Caco-2 (cell line): Measurements from ENCODE around the gene SOBP. TPM values are rescaled to one million over a fixed set of nuclear protein-coding genes. Genes with fewer than 3 reads are reported as not detected.

Experiments
- BruUV-seq: library from RNA; stranded (reverse); fragments of 400-500 nt; replicated peaks from 2 replicates; lab custom pipeline; 2021; lab: Mats Ljungman, UMichigan
- CTCF ChIA-PET: fragments of 300-600 bp; sonication (Branson Sonifier 250); formaldehyde crosslinking; loops from one replicate; lab custom pipeline; 2022; ENCODE audit warnings: antibody characterized with exemption; lab: Charles Lee
- POLR2A ChIA-PET: fragments of 300-600 bp; sonication (Branson Sonifier 250); formaldehyde crosslinking; loops from one replicate; lab custom pipeline; 2022; ENCODE audit warnings: antibody characterized with exemption; lab: Charles Lee
- DNase-seq, 2 experiments: peaks; one replicate each; pipeline versions ENCODE4 v3.0.0 to v3.0.0-alpha.2; 2020 to 2022
- H3K27me3 ChIP-seq: replicated peaks from 2 replicates; pipeline ENCODE4 v1.6.0; 2011; ENCODE audit warnings: low read length; ENCODE audit not compliant: control insufficient read depth, insufficient read depth
- H3K36me3 ChIP-seq: 2 replicates; pipeline ENCODE4 v1.5.1; 2011; ENCODE audit warnings: low read length; ENCODE audit not compliant: control insufficient read depth, insufficient read depth
- H3K4me1 ChIP-seq: fragments of 250-450 bp; sonication (Bioruptor Pico); 2 replicates; pipeline ENCODE4 v1.5.1; 2020; ENCODE audit warnings: mild to moderate bottlenecking
- H3K4me3 ChIP-seq: 2 replicates; pipeline ENCODE4 v1.5.1; 2011; ENCODE audit warnings: low read depth, mild to moderate bottlenecking, control low read depth, low read length
- H3K9me3 ChIP-seq: fragments of 250-450 bp; sonication (Bioruptor Pico); 2 replicates; pipeline ENCODE4 v1.5.1; 2020; ENCODE audit warnings: mild to moderate bottlenecking, moderate library complexity
- H3K27ac Mint-ChIP-seq: one replicate; pipeline ENCODE4 v1.8.0; 2022; ENCODE audit warnings: mixed read lengths; ENCODE audit not compliant: unreplicated experiment
- H3K27me3 Mint-ChIP-seq: one replicate; pipeline ENCODE4 v1.8.0; 2022; ENCODE audit warnings: mixed read lengths; ENCODE audit not compliant: insufficient read depth, unreplicated experiment
- H3K36me3 Mint-ChIP-seq: one replicate; pipeline ENCODE4 v1.8.0; 2022; ENCODE audit warnings: mild to moderate bottlenecking, mixed read lengths; ENCODE audit not compliant: insufficient read depth, unreplicated experiment
- H3K4me1 Mint-ChIP-seq: one replicate; pipeline ENCODE4 v1.8.0; 2022; ENCODE audit warnings: low read depth, mixed read lengths; ENCODE audit not compliant: unreplicated experiment
- H3K4me3 Mint-ChIP-seq: one replicate; pipeline ENCODE4 v1.8.0; 2022; ENCODE audit warnings: mild to moderate bottlenecking, moderate library complexity, mixed read lengths; ENCODE audit not compliant: unreplicated experiment
- H3K9me3 Mint-ChIP-seq: one replicate; pipeline ENCODE4 v1.8.0; 2022; ENCODE audit warnings: mixed read lengths; ENCODE audit not compliant: unreplicated experiment
- CTCF ChIP-seq, 2 experiments: fragments of 200-600 bp in 1 of 2; IDR thresholded peaks; 1 replicate in 1 of 2; 2 replicates in 1 of 2; pipeline versions ENCODE4 v1.5.1 to v1.8.0; 2011 to 2022; ENCODE audit warnings: antibody characterized with exemption in 1 of 2, control low read depth in 1 of 2, inconsistent platforms in 1 of 2, low read depth in 1 of 2, low read length in 1 of 2, mild to moderate bottlenecking in 1 of 2, moderate library complexity in 1 of 2; ENCODE audit not compliant: insufficient read depth in 1 of 2, severe bottlenecking in 1 of 2, unreplicated experiment in 1 of 2
- intact Hi-C: fragments of 100-400 bp; cut with micrococcal nuclease; formaldehyde crosslinking; loops from one replicate; pipeline ENCODE4 v1.10.0; 2022; ENCODE audit not compliant: unreplicated experiment
- total RNA-seq: library from RNA; stranded (reverse); gene quantifications from 2 replicates; pipeline ENCODE4 v1.2.3, GENCODE V29; 2022

SOBP gene
- total RNA-seq, 1 experiment from 2014 or later = not detected

DNA sequence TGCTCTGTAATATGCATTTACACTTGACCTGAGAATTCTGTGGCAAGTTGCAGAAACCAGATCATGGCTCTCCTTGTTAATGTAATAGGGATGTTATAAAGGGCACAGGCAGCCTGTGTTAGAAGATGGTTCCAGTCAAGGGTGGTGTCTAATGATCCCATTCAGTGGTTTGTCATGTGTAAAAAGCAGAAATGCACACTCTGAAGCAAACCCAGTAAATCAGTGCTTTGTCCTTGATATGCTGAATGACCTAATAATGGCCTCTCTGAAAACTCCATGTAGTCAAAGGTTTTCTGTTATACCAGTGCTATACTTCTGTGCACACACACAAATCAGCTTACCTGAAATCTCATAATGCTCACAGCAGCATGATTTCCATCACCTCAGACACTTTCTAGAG, 66.2 kb downstream of the SOBP start:
- H3K9me3 Mint-ChIP-seq = no peaks in the 10 kb centered on the region
- H3K4me1 Mint-ChIP-seq = no peaks in the 10 kb centered on the region
- H3K27me3 ChIP-seq = no peaks in the 10 kb centered on the region
- no peak overlapping the region for H3K4me3 Mint-ChIP-seq
- BruUV-seq = no TSS peak
- H3K4me1 ChIP-seq = no peaks in the 10 kb centered on the region
- POLR2A ChIA-PET = no interaction called here
- H3K4me3 ChIP-seq = no peak overlapping the region
- H3K27me3 Mint-ChIP-seq = no peaks in the 10 kb centered on the region
- no peaks in the 10 kb centered on the region for H3K36me3 Mint-ChIP-seq
- intact Hi-C loops = no loop called here
- no peak overlapping the region for H3K27ac Mint-ChIP-seq
- TF ChIP-seq CTCF (IDR thresholded peaks at IDR 0.05; ENCODE audit: insufficient read depth in 1 of 2, low read depth in 1 of 2, low read length in 1 of 2, severe bottlenecking in 1 of 2, unreplicated experiment in 1 of 2) = no peak
- no peak for DNase-seq
- H3K36me3 ChIP-seq = no peaks in the 10 kb centered on the region
- H3K9me3 ChIP-seq = no peaks in the 10 kb centered on the region
- CTCF ChIA-PET = no interaction called here

GRCh38 chr6:107557698-107558097, 67.8 kb downstream of the SOBP start:
- Mint-ChIP-seq H3K36me3 (no peaks in the 10 kb centered on the region), H3K27ac (no peak overlapping the region), H3K4me1 (no peaks in the 10 kb centered on the region), H3K4me3 (no peak overlapping the region), H3K9me3 (no peaks in the 10 kb centered on the region), H3K27me3 (peaks cover 3% of the 10 kb centered on the region)
- H3K27me3 ChIP-seq = no peaks in the 10 kb centered on the region
- no peak for DNase-seq
- no peaks in the 10 kb centered on the region for H3K9me3 ChIP-seq
- H3K4me3 ChIP-seq = no peak overlapping the region
- intact Hi-C loops = no loop called here
- POLR2A ChIA-PET = no interaction called here
- H3K4me1 ChIP-seq = no peaks in the 10 kb centered on the region
- TF ChIP-seq CTCF (IDR thresholded peaks at IDR 0.05; ENCODE audit: insufficient read depth in 1 of 2, low read depth in 1 of 2, low read length in 1 of 2, severe bottlenecking in 1 of 2, unreplicated experiment in 1 of 2) = no peak
- no peaks in the 10 kb centered on the region for H3K36me3 ChIP-seq
- CTCF ChIA-PET = no interaction called here
- no TSS peak for BruUV-seq

DNA sequence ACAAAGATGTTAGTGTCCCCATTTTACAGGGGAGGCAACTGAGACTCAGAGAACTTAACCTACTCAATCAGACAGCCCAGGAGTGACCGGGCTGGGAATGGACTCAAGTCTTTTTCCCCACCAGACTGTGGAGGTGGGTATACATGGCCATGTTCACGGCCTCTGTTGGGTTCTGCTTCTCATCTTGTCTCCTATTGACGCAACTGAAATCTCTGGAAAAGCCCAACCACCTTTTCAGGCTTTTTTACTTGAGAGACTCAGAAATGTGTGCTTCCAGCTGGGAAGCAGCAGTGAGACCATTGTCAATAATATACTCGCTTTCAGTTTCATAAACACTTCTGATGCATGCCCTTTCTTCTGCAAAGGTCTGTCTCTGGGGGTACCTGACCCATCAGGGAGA, 70.7 kb downstream of the SOBP start:
- no peak overlapping the region for H3K4me3 ChIP-seq
- no peaks in the 10 kb centered on the region for H3K36me3 ChIP-seq
- no TSS peak for BruUV-seq
- H3K27me3 ChIP-seq = no peaks in the 10 kb centered on the region
- H3K27me3 Mint-ChIP-seq = peaks cover 6% of the 10 kb centered on the region
- POLR2A ChIA-PET = no interaction called here
- H3K27ac Mint-ChIP-seq = no peak overlapping the region
- H3K4me3 Mint-ChIP-seq = no peak overlapping the region
- H3K36me3 Mint-ChIP-seq = no peaks in the 10 kb centered on the region
- intact Hi-C loops = no loop called here
- no peaks in the 10 kb centered on the region for H3K4me1 Mint-ChIP-seq
- no peaks in the 10 kb centered on the region for H3K4me1 ChIP-seq
- DNase-seq = no peak
- no peaks in the 10 kb centered on the region for H3K9me3 Mint-ChIP-seq
- no peaks in the 10 kb centered on the region for H3K9me3 ChIP-seq
- TF ChIP-seq CTCF (IDR thresholded peaks at IDR 0.05; ENCODE audit: insufficient read depth in 1 of 2, low read depth in 1 of 2, low read length in 1 of 2, severe bottlenecking in 1 of 2, unreplicated experiment in 1 of 2) = no peak
- CTCF ChIA-PET = no interaction called here
